ENCODE measurements around the gene SELENON. TPM values are rescaled to one million over a fixed set of nuclear protein-coding genes. Genes with fewer than 3 reads are reported as not detected.

SELENON gene
- total and polyA plus RNA-seq, 9 of the 15 experiments (the other 6 are each of a cell fraction or from before 2014, with no cell fraction given): 0.43 to 26.7 (median 7.0) TPM

DNA sequence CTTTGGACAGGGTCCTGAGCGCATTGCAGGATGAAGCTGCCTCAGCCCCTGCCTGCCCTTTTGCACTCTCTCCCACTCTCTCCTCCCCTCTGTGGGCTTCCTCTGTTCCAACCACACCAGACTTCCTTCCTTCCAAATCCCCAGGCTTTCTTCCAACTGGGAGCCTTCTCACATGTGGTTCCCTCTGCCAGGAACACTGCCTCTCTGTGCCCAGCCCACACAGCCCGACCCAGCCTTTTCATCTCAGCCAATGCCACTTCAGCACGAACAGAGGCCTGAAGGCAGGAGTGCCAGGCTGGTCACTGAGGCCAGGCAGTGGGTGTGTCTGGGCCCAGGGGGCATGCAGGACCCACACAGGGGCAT lies 5.9 kb downstream of the SELENON start:
- peaks cover 4% of the 10 kb centered on the region; the same call in 1 of the 2 replicates for H4K20me1 ChIP-seq (replicated peaks; ENCODE audit: control insufficient read depth, insufficient read depth, low read length)
- POLR2A ChIA-PET: no interaction called here
- H3K4me3 ChIP-seq: no peak overlapping the region
- no peaks in the 10 kb centered on the region for H3K27me3 ChIP-seq (ENCODE audit: control insufficient read depth in 2 of 2, insufficient read depth in 2 of 2, low read length in 2 of 2)
- DNase-seq (ENCODE audit: extremely low read depth in 1 of 4, low spot score in 3 of 4) (no peak), FAIRE-seq (no peak), ATAC-seq (no peak)
- TF ChIP-seq, protein P1, sequence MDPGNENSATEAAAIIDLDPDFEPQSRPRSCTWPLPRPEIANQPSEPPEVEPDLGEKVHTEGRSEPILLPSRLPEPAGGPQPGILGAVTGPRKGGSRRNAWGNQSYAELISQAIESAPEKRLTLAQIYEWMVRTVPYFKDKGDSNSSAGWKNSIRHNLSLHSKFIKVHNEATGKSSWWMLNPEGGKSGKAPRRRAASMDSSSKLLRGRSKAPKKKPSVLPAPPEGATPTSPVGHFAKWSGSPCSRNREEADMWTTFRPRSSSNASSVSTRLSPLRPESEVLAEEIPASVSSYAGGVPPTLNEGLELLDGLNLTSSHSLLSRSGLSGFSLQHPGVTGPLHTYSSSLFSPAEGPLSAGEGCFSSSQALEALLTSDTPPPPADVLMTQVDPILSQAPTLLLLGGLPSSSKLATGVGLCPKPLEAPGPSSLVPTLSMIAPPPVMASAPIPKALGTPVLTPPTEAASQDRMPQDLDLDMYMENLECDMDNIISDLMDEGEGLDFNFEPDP (CRISPR knock-in tag; IDR thresholded peaks at IDR 0.05): no peak
- TF ChIP-seq NFIX (CRISPR knock-in tag; IDR thresholded peaks at IDR 0.05; ENCODE audit: low read depth) (no peak), TARDBP (IDR thresholded peaks at IDR 0.05) (no peak), RFX7 (CRISPR knock-in tag; IDR thresholded peaks at IDR 0.05) (no peak), ZFPM2 (CRISPR knock-in tag; IDR thresholded peaks at IDR 0.05) (no peak), CXXC5 (CRISPR knock-in tag; IDR thresholded peaks at IDR 0.05) (no peak), TSC22D4 (tag; IDR thresholded peaks at IDR 0.05) (no peak), SNRNP70 (optimal IDR thresholded peaks at IDR 0.05; ENCODE audit: low read depth, low read length) (no peak), RB1 (IDR thresholded peaks at IDR 0.05; ENCODE audit: low read depth) (no peak)
- TF ChIP-seq, protein P2, sequence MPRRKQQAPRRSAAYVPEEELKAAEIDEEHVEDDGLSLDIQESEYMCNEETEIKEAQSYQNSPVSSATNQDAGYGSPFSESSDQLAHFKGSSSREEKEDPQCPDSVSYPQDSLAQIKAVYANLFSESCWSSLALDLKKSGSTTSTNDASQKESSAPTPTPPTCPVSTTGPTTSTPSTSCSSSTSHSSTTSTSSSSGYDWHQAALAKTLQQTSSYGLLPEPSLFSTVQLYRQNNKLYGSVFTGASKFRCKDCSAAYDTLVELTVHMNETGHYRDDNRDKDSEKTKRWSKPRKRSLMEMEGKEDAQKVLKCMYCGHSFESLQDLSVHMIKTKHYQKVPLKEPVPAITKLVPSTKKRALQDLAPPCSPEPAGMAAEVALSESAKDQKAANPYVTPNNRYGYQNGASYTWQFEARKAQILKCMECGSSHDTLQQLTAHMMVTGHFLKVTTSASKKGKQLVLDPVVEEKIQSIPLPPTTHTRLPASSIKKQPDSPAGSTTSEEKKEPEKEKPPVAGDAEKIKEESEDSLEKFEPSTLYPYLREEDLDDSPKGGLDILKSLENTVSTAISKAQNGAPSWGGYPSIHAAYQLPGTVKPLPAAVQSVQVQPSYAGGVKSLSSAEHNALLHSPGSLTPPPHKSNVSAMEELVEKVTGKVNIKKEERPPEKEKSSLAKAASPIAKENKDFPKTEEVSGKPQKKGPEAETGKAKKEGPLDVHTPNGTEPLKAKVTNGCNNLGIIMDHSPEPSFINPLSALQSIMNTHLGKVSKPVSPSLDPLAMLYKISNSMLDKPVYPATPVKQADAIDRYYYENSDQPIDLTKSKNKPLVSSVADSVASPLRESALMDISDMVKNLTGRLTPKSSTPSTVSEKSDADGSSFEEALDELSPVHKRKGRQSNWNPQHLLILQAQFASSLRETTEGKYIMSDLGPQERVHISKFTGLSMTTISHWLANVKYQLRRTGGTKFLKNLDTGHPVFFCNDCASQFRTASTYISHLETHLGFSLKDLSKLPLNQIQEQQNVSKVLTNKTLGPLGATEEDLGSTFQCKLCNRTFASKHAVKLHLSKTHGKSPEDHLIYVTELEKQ (CRISPR knock-in tag; IDR thresholded peaks at IDR 0.05): no peak
- TF ChIP-seq, protein P3, sequence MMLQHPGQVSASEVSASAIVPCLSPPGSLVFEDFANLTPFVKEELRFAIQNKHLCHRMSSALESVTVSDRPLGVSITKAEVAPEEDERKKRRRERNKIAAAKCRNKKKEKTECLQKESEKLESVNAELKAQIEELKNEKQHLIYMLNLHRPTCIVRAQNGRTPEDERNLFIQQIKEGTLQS (IDR thresholded peaks at IDR 0.05): no peak
- TF ChIP-seq, protein P3 (CRISPR knock-in tag; conservative IDR thresholded peaks at IDR 0.05): no peak
- no peaks in the 10 kb centered on the region for H3K36me3 ChIP-seq (ENCODE audit: control insufficient read depth, insufficient read depth, low read length)
- CTCF ChIA-PET (ENCODE audit: low intra/inter-chr PET ratio): no interaction called here
- in situ Hi-C loops (cut with MboI) (no loop called here), intact Hi-C loops (cut with micrococcal nuclease) (no loop called here)
- no peak overlapping the region for H3K27ac ChIP-seq (ENCODE audit: extremely low read depth, low read depth, low read length)
- BruUV-seq (replicated peaks): no TSS peak
- no peak overlapping the region for H3K4me2 ChIP-seq (ENCODE audit: insufficient read depth, low read length)
- H3K9ac ChIP-seq (ENCODE audit: insufficient read depth in 1 of 2, low read depth in 2 of 2, low read length in 2 of 2): no peak overlapping the region
- no peaks in the 10 kb centered on the region for H3K9me3 ChIP-seq (replicated peaks; ENCODE audit: control insufficient read depth, insufficient read depth, low read depth, low read length)
- no peak overlapping the region for H2AFZ ChIP-seq (ENCODE audit: low read depth, low read length)
- peaks cover 10 to 36% of the 10 kb centered on the region in 2 experiments; a peak in 4 of 5 replicates for H3K4me1 ChIP-seq (replicated peaks in 1 of 2; ENCODE audit: control insufficient read depth in 2 of 2, insufficient read depth in 2 of 2, low read length in 2 of 2)
- H3K9me1 ChIP-seq (ENCODE audit: control insufficient read depth, insufficient read depth, low read length): no peaks in the 10 kb centered on the region
- 43% methylated on average over 3 of the region's 3 CpGs for WGBS (ENCODE audit: insufficient coverage, low coverage, missing lambda C conversion rate)
- H3K79me2 ChIP-seq (ENCODE audit: control insufficient read depth, insufficient read depth, low read length): no peaks in the 10 kb centered on the region

Data from K562 (cell line).